ENCODE measurements around the gene PPEF2. TPM values are rescaled to one million over a fixed set of nuclear protein-coding genes. Genes with fewer than 3 reads are reported as not detected.
"Not testable (repeated sequence)": the region's sequence is repeated elsewhere in the genome, so short reads cannot be mapped to it uniquely, and the experiment has no call there.

Gene PPEF2
- total RNA-seq, 3 donors from 2014 or later: 0.15 to 0.33 TPM; not detected in 1

DNA sequence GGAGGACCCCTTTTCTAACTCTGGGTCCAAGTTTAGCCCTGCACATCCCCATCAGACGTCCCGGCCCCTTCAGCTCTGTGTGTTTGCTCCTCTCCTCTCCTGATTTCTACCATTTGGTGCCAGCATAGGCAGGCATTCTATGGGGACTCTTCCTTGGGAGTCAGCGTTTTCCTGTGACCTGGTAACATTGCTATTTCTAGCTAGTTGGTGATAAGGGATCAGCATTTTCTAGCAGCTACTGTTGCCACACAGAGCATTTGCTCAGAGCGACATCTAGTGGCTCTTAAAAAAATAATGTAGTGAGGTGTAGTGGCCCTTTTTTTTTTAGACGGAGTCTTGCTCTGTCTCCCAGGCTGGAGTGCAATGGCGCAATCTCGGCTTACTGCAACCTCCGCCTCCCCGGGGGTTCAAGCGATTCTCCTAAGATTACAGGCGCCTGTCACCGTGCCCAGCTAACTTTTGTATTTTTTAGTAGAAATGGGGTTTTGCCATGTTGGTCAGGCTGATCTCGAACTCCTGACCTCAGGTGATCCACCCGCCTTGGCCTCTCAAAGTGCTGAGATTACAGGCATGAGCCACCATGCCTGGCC is 54.0 kb downstream of the PPEF2 start:
- TF ChIP-seq CTCF (IDR thresholded peaks at IDR 0.05): peak in 2 of 3 donors; percentile 37 to 58
- DNase-seq (ENCODE audit: low spot score in 2 of 2); intact Hi-C loops (cut with DNase I; ENCODE audit: low total_unique reads); H3K27me3 ChIP-seq; H3K27ac ChIP-seq; H3K4me3 ChIP-seq; H3K4me1 ChIP-seq; H3K9me3 ChIP-seq; H3K36me3 ChIP-seq: not testable (repeated sequence)

DNA sequence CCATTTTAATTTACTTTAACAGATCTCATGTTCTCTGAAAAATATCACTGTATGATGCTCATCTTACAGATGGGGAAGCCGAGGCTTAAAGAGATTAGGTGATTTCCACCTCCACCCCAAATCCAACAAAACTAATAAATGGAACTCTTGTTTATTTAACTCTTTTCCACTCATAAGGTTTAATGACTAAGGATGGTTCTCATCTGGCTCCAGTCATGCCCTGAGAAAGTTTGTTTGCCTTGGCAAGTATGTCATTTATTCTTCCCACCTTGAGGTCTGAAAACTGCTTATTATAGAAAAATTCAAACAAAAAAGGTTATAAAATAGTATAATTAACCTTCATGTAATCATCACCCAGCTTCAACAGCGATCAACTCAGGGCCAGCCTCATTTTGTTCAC is 56.3 kb downstream of the PPEF2 start:
- Histone ChIP-seq H3K9me3 (no peaks in the 10 kb centered on the region), H3K36me3 (no peaks in the 10 kb centered on the region), H3K4me3 (no peak overlapping the region), H3K4me1 (no peaks in the 10 kb centered on the region), H3K27me3 (no peaks in the 10 kb centered on the region), H3K27ac (no peak overlapping the region)
- TF ChIP-seq CTCF (IDR thresholded peaks at IDR 0.05) (no peak), POLR2AphosphoS5 (IDR thresholded peaks at IDR 0.05) (no peak), POLR2A (IDR thresholded peaks at IDR 0.05) (no peak)
- DNase-seq (ENCODE audit: low spot score in 2 of 2): no peak
- intact Hi-C loops (cut with DNase I; ENCODE audit: low total_unique reads): no loop called here

DNA sequence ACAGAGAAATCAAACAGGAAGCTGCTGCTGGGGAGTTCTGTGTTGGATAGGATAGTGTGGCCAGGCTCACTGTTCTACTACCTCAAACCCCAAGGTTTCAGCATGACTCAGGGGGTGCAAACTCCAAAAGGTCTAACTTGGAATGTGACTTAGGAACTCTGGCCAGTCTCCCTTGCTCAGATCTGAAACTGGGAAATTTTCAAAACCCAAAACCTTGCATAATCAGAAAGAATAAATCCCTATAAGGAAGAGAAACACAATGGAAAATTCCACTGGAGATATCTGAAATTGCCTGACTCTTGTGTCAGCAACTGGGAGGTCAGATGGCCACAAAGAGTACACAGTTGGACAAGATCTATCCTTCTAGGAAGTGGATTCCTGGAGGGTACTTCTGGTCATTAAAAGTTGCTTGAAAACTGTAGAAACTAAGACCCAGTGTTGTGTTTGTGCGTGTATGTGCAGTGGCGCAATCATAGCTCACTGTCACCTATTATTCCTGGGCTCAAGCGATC is 58.0 kb downstream of the PPEF2 start:
- H3K9me3 ChIP-seq: no peaks in the 10 kb centered on the region
- intact Hi-C loops (cut with DNase I; ENCODE audit: low total_unique reads): no loop called here
- H3K4me3 ChIP-seq: no peak overlapping the region
- no peaks in the 10 kb centered on the region for H3K36me3 ChIP-seq
- H3K27ac ChIP-seq: no peak overlapping the region
- H3K4me1 ChIP-seq: no peaks in the 10 kb centered on the region
- no peak for TF ChIP-seq POLR2AphosphoS5 (IDR thresholded peaks at IDR 0.05)
- no peak for TF ChIP-seq POLR2A (IDR thresholded peaks at IDR 0.05)
- TF ChIP-seq CTCF (IDR thresholded peaks at IDR 0.05): no peak
- no peaks in the 10 kb centered on the region for H3K27me3 ChIP-seq
- no peak for DNase-seq (ENCODE audit: low spot score in 2 of 2)

- Histone ChIP-seq H3K4me3 (no peak overlapping the region), H3K4me1 (no peaks in the 10 kb centered on the region), H3K9me3 (no peaks in the 10 kb centered on the region), H3K27ac (peak overlapping the region in 1 of 2 donors; percentile 52), H3K36me3 (no peaks in the 10 kb centered on the region), H3K27me3 (no peaks in the 10 kb centered on the region)
- TF ChIP-seq POLR2AphosphoS5 (IDR thresholded peaks at IDR 0.05) (no peak), CTCF (IDR thresholded peaks at IDR 0.05) (no peak), POLR2A (IDR thresholded peaks at IDR 0.05) (no peak)
- intact Hi-C loops (cut with DNase I; ENCODE audit: low total_unique reads): no loop called here
- no peak for DNase-seq (ENCODE audit: low spot score in 2 of 2)
Measured at GRCh38 chr4:75843596-75843995, 58.7 kb downstream of the PPEF2 start.

GRCh38 chr4:75841641-75842520 is 60.4 kb downstream of the PPEF2 start:
- Histone ChIP-seq H3K4me3 (no peak overlapping the region), H3K27ac (no peak overlapping the region), H3K9me3 (no peaks in the 10 kb centered on the region), H3K36me3 (no peaks in the 10 kb centered on the region), H3K4me1 (no peaks in the 10 kb centered on the region), H3K27me3 (no peaks in the 10 kb centered on the region)
- no peak for DNase-seq (ENCODE audit: low spot score in 2 of 2)
- intact Hi-C loops (cut with DNase I; ENCODE audit: low total_unique reads): no loop called here
- no peak for TF ChIP-seq CTCF (IDR thresholded peaks at IDR 0.05)
- no peak for TF ChIP-seq POLR2AphosphoS5 (IDR thresholded peaks at IDR 0.05)
- no peak for TF ChIP-seq POLR2A (IDR thresholded peaks at IDR 0.05)
